ENCODE results near the gene WDR11.

The WDR11 gene

GRCh38 chr10:120946497-120946896 lies 95.3 kb downstream of the WDR11 start:
- no peak for DNase-seq

GRCh38 chr10:120948889-120949608 lies 97.9 kb downstream of the WDR11 start:
- DNase-seq, result peak; percentile 31

DNA sequence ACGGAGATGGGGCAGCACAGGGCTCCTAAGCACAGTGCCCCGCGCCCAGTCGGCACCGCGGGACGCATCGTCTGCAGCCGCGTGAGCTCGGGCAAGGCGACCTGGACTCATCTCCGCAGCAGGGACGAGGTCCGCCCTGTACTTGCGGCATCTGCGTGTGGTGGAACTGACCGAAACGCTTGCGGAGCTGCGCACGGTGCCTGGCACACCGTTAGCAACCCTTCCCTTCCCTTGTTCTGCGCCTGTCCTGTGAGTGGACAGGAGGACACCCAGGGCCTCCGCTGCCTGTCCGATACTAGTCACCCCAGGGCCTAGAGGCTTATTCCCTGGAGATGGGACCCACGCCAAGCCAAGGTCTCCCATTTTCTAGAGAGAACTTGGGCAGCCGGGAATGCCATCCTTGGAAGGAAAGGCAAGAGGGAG lies 98.5 kb downstream of the WDR11 start:
- DNase-seq, result no peak

- no peak for DNase-seq
Observed at GRCh38 chr10:120950051-120950561, 98.9 kb downstream of the WDR11 start.

GRCh38 chr10:120951288-120951687 lies 100.1 kb downstream of the WDR11 start:
- no peak for DNase-seq

DNA sequence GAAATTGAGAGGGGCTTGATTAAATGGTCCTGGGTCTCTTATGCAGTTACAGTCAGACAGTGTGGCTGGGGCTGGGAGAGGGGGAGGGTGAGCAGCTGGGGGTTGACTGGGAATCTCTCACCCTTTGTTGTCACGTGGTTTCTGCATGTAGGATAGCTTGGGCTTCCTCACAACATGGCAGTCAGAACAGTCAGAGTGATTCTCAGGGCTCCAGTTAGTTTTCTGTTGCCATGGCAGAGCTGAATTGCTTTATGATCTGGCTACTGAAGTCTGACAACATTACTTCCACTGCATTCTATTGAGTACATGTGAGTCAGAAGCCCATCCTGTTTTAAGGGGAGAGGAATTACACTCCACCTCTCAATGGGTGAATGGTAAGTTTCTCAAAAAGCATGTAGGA lies 102.7 kb downstream of the WDR11 start:
- no peak for DNase-seq

Measured in central memory CD4-positive, alpha-beta T cell (primary cell).